Left cardiac atrium (tissue), 4 donors: ENCODE results near the gene MBD3. TPM values are rescaled to one million over a fixed set of nuclear protein-coding genes. Genes with fewer than 3 reads are reported as not detected.
"Not testable (repeated sequence)": the region's sequence is repeated elsewhere in the genome, so short reads cannot be mapped to it uniquely, and the experiment has no call there.

Source experiments
- ATAC-seq, 2 donors: fragments of 200-7000 bp; cut with Tn5 transposase; one replicate each; pipeline ENCODE4 v1.9.1; 2020; ENCODE audit warnings: mild to moderate bottlenecking in 2 of 2, moderate library complexity in 2 of 2
- DNase-seq: peaks from one replicate; pipeline ENCODE4 v3.0.0-alpha.2; 2020
- intact Hi-C, 2 donors: fragments of 100-400 bp; cut with DNase I; formaldehyde crosslinking; loops; one replicate each; pipeline versions ENCODE4 v1.14.1 to v1.15.1; 2022 to 2023
- total RNA-seq, 2 donors: library from RNA; stranded (reverse); fragmentation: NEBNext Ultra II Directional; extraction: Animal tissue kit (Norgen Biotek cat#: 25700); gene quantifications; one replicate each; pipeline ENCODE4 v1.2.1, GENCODE V29; 2021
- donor health status: DM: no; HTN: yes; CAD: no.
- donor health status: DM: no; HTN: yes; CAD: no; lungs with severe emphysema.
- donor health status: DM: yes; HTN: yes; CAD: no.
- donor health status: Dilated cardiomyopathy.

MBD3 gene
- total RNA-seq, 2 donors from 2014 or later = 58.0 to 60.8 TPM

GRCh38 chr19:1556390-1557070, 36.1 kb downstream of the MBD3 start:
- intact Hi-C loops = no loop called here
- ATAC-seq = no peak
- DNase-seq = no peak

DNA sequence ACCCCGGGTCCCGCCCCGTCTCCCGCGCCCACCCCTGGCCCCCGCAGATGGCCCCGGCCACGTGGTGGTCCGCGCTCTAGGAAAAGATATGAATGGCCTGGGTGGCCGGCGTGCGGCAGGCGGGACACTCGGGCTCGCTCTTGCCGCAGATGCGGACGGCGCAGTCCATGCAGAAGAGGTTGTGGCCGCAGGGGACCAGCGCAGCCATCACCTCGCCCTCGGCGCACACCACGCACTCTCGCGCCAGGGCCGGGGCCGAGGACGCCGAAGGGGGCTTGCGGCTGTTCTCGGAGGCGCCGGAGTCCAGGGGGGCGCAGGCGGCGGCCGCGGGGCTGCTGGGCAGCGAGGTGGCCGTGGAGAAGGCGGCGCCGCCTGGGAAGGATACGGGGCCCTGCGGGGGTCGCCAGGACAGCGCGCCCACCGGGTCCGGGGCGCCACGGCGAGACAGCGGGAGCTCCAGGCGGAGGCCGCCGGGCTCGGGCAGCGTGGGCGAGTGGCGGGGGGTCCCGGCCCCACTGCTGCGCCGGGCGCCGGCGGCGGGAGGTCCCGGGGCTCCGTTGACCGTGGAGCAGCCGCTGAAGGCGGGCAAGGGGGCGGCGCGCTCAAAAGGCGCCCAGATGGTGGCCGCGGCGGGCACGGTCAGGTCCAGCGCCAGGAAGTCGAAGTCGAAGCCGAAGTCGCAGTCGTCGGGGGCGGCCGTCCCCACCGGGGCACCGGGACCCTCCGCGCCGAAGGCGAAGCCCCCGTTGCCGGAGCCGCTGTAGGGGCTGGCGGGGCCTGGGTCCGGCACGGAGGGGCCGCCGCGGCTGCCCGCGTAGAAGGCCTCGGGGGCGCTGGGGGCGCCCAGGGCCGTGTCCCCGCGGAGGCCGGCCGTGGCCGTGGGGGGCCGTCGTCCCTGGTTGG, 36.9 kb downstream of the MBD3 start:
- intact Hi-C loops = no loop called here
- ATAC-seq = no peak
- DNase-seq = no peak

GRCh38 chr19:1554968-1555367, 37.7 kb downstream of the MBD3 start:
- intact Hi-C loops = no loop called here
- DNase-seq (no peak), ATAC-seq (no peak)

- DNase-seq (no peak), ATAC-seq (no peak)
- intact Hi-C loops = no loop called here
Observed at GRCh38 chr19:1553415-1553814, 39.2 kb downstream of the MBD3 start.

GRCh38 chr19:1551068-1552040, 41.3 kb downstream of the MBD3 start:
- ATAC-seq = no peak
- no peak for DNase-seq
- intact Hi-C loops = no loop called here

GRCh38 chr19:1549332-1549945, 43.2 kb downstream of the MBD3 start:
- DNase-seq = no peak
- intact Hi-C loops = loop anchor here (5.0 to 10.0 kb wide), 3 partner anchors 123 to 218 kb away; no protein-coding TSS in a partner anchor

GRCh38 chr19:1540365-1540925, 52.2 kb downstream of the MBD3 start:
- ATAC-seq (peak; percentile 48 to 79), DNase-seq (no peak)
- intact Hi-C loops = loop anchor here in 1 of 2 donors (10.0 kb wide), 1 partner anchor 224 kb away; no protein-coding TSS in a partner anchor

More at GRCh38 chr19:1549332-1549945, 43.2 kb downstream of the MBD3 start:
- no peak for ATAC-seq

DNA sequence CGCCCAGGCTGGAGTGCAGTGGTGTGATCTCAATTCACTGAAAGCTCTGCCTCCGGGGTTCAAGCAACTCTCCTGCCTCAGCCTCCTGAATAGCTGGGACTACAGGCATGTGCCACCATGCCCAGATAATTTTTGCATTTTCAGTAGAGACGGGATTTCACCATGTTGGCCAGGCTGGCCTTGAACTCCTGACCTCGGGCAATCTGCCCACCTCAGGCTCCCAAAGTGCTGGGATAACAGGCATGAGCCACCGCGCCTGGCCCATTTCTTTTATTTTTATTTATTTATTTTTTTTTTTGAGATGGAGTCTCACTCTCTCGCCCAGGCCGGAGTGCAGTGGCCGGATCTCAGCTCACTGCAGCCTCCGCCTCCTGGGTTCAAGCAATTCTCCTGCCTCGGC, 52.9 kb downstream of the MBD3 start:
- ATAC-seq, DNase-seq: not testable (repeated sequence)
- intact Hi-C loops = loop anchor here in 1 of 2 donors (10.0 kb wide), 1 partner anchor 225 kb away; no protein-coding TSS in a partner anchor

DNA sequence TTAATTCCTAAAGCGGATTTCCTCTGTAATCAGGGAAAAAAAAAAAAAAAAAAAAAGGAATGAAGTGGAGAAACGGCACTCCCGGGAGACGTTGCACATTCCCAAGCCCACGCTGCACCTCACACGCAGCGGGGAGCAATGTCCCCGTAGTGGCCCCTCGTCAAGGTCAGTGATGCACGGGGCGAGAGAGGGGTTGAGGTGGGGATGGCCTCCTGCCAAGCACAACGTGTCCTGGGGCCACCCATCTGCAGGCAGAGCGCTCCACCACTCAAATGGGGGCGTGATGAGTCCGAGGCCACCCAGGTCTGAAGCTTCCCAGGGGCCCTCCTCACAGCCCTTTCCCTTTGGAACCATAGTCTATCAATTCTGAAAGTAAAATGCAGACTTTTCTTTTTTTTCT, 53.7 kb downstream of the MBD3 start:
- intact Hi-C loops = no loop called here
- ATAC-seq (peak in 1 of 2 donors; percentile 51), DNase-seq (no peak)

DNA sequence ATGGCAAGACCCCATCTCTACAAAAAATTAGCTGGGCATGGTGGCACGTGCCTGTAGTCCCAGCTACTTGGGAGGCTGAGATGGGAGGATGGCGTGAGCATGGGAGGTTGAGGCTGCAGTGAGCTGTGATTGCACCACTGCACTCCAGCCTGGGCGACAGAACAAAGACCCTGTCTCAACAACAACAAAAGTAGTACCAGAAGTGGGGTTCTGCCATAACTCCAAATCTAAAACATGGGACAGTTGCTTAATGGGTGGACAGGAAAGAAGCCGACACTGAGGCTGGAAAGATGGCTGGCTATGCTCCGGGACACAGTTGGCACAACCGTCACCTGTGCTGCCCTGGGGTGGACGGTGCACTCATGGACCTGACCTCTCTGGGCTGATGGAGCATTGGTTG, 57.0 kb downstream of the MBD3 start:
- DNase-seq, ATAC-seq, intact Hi-C loops: not testable (repeated sequence)

- DNase-seq (no peak), ATAC-seq (no peak)
Observed at GRCh38 chr19:1534972-1535371, 57.7 kb downstream of the MBD3 start.

GRCh38 chr19:1533510-1534150, 59.0 kb downstream of the MBD3 start:
- no peak for ATAC-seq
- intact Hi-C loops = no loop called here

More at GRCh38 chr19:1534972-1535371, 57.7 kb downstream of the MBD3 start:
- intact Hi-C loops = no loop called here

DNA sequence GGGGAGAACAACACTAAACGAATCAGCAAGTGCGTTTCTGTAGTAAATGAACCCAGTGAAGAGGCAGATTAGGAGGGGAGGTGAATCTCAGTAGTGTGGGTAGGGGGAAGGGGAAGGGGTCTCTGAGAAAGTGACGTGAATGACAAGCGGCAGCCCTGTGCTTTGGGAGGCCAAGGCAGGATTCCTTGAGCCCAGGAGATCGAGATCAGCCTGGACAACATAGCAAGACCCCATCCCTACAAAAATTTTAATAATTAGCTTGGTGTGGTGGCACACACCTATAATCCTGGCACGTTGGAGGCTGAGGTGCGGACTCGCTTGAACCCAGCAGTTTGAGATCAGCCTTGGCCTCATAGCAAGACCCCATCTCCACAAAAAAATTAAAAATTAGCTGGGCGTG, 60.7 kb downstream of the MBD3 start:
- intact Hi-C loops = no loop called here
- ATAC-seq (no peak), DNase-seq (no peak)

More at GRCh38 chr19:1533510-1534150, 59.0 kb downstream of the MBD3 start:
- DNase-seq = no peak

DNA sequence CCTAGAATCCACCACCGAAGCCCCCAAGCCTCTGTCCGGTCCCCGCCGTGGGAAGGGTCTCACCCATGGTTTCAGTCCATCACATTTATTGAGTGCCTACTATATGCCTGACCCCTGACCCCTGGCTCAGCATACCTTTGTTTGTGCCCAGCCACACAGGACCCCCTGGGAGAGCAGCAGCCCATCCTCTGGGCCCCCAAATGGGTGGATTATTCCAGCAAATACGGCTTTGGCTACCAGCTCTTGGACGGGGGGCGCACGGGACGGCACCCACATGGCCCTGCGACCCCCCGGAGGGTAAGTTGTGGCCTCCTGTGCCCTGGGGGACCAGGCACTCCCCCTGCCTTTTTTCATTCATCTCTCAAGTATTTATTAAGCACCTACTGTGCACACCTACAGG, 61.1 kb downstream of the MBD3 start:
- no peak for ATAC-seq
- intact Hi-C loops = no loop called here
- no peak for DNase-seq

DNA sequence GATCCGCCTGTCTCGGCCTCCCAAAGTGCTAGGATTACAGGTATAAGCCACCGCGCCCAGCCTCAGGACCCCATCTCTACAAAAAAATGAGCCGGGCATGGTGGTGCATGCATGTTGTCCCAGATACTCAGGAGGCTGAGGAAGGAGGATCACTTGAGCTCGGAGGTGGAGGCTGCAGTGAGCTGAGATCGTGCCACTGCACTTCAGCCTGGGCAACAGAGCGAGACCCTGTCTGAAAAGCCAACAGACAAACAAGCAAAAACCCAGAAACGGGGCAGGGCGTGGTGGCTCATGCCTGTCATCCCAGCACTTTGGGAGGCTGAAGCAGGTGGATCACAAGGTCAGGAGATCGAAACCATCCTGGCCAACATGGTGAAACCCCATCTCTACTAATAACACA, 61.8 kb downstream of the MBD3 start:
- DNase-seq, intact Hi-C loops, ATAC-seq: not testable (repeated sequence)

- DNase-seq (no peak), ATAC-seq (no peak)
- intact Hi-C loops = no loop called here
Observed at GRCh38 chr19:1529430-1529816, 63.2 kb downstream of the MBD3 start.

GRCh38 chr19:1528596-1529429, 63.9 kb downstream of the MBD3 start:
- intact Hi-C loops = no loop called here
- ATAC-seq (no peak), DNase-seq (no peak)
